K562 (cell line): ENCODE measurements around the gene IRF2. TPM values are rescaled to one million over a fixed set of nuclear protein-coding genes. Genes with fewer than 3 reads are reported as not detected.

Experiments used
- ATF7 ChIP-seq: fragments of 450-650 bp; IDR thresholded peaks from 2 replicates; pipeline ENCODE4 v1.7.1; 2014; ENCODE audit warnings: mild to moderate bottlenecking, moderate library complexity
- CHD2 ChIP-seq: IDR thresholded peaks from 2 replicates; pipeline ENCODE4 v1.6.1; 2011; ENCODE audit warnings: low read depth, low read length
- CXXC5 ChIP-seq: fragments of 250-450 bp; sonication (Bioruptor Pico); IDR thresholded peaks from 2 replicates; pipeline ENCODE4 v1.8.0; 2022; ENCODE audit warnings: inconsistent platforms, mild to moderate bottlenecking, moderate library complexity
- FOXK2 ChIP-seq, 2 experiments: fragments of 450-650 bp; IDR thresholded peaks in 1 of 2; conservative IDR thresholded peaks in 1 of 2; 2 replicates each; pipeline ENCODE4 v1.6.1; 2016; ENCODE audit warnings: low read depth in 2 of 2, mild to moderate bottlenecking in 1 of 2
- FOXP1 ChIP-seq: sonication (generic); formaldehyde crosslinking; IDR thresholded peaks from 2 replicates; pipeline ENCODE4 v1.8.0; 2022; ENCODE audit warnings: mild to moderate bottlenecking, missing genetic modification reagents
- FUS ChIP-seq: fragments of 200-400 bp; formaldehyde crosslinking; optimal IDR thresholded peaks from 2 replicates; pipeline ENCODE3; 2017; ENCODE audit warnings: low read depth, low read length
- HDAC2 ChIP-seq: fragments of 450-650 bp; IDR thresholded peaks from 2 replicates; pipeline ENCODE4 v1.6.1; 2016; ENCODE audit warnings: mild to moderate bottlenecking
- MEF2A ChIP-seq: IDR thresholded peaks from 2 replicates; pipeline ENCODE4 v1.6.1; 2011; ENCODE audit warnings: low read depth, mild to moderate bottlenecking, low read length, moderate library complexity; ENCODE audit not compliant: control insufficient read depth
- RB1 ChIP-seq: fragments of 450-650 bp; IDR thresholded peaks from 2 replicates; pipeline ENCODE4 v1.6.1; 2017; ENCODE audit warnings: low read depth, mild to moderate bottlenecking
- STAG1 ChIP-seq: sonication (generic); formaldehyde crosslinking; IDR thresholded peaks from 2 replicates; pipeline ENCODE4 v1.5.0; 2020; ENCODE audit warnings: missing genetic modification reagents, borderline replicate concordance
- TAF1 ChIP-seq: IDR thresholded peaks from 2 replicates; pipeline ENCODE4 v1.6.1; 2011; ENCODE audit warnings: mild to moderate bottlenecking, low read length, moderate library complexity; ENCODE audit not compliant: insufficient read depth, control insufficient read depth, severe bottlenecking; ENCODE audit errors: extremely low read depth
- polyA plus RNA-seq, 8 experiments: library from polyadenylated mRNA; depleted of rRNA in 4 of 8; stranded (reverse) in 5 of 8; unstranded in 3 of 8; fragments of >200 nt; fragmentation: Nextera tagmentation in 2 of 8; fragmentation: Illumina TruSeq in 1 of 8; extraction: Ambion mirVana in 2 of 8; extraction: Trizol in 1 of 8; gene quantifications; 2 replicates each; pipeline versions ENCODE4 v1.2.1 to v1.2.3, GENCODE V29; 2011 to 2014; ENCODE audit warnings: inconsistent platforms in 1 of 8, missing spikeins in 1 of 8
- total RNA-seq, 7 experiments: library from RNA; depleted of rRNA in 6 of 7; stranded (reverse); fragments of >200 nt in 6 of 7; fragmentation: Illumina TruSeq in 2 of 7; extraction: Trizol in 2 of 7; gene quantifications; 2 replicates each; pipeline versions ENCODE4 v1.2.1 to v1.2.3, GENCODE V29; 2011 to 2021; ENCODE audit warnings: low replicate concordance in 1 of 7
- TF ChIP-seq, protein P1 (sequence below): fragments of 450-650 bp; IDR thresholded peaks from 2 replicates; pipeline ENCODE4 v1.6.1; 2016; ENCODE audit warnings: mild to moderate bottlenecking, moderate library complexity
- TF ChIP-seq, protein P2 (sequence below), 2 experiments: IDR thresholded peaks; 2 replicates each; pipeline ENCODE4 v1.6.1; 2012; ENCODE audit warnings: improper control_type of control experiment in 2 of 2, low read depth in 2 of 2, low read length in 2 of 2, borderline replicate concordance in 1 of 2

Gene IRF2
- total and polyA plus RNA-seq, 9 of the 15 experiments (the other 6 are each of a cell fraction or from before 2014, with no cell fraction given) = 7.1 to 17.1 (median 11.3) TPM

DNA sequence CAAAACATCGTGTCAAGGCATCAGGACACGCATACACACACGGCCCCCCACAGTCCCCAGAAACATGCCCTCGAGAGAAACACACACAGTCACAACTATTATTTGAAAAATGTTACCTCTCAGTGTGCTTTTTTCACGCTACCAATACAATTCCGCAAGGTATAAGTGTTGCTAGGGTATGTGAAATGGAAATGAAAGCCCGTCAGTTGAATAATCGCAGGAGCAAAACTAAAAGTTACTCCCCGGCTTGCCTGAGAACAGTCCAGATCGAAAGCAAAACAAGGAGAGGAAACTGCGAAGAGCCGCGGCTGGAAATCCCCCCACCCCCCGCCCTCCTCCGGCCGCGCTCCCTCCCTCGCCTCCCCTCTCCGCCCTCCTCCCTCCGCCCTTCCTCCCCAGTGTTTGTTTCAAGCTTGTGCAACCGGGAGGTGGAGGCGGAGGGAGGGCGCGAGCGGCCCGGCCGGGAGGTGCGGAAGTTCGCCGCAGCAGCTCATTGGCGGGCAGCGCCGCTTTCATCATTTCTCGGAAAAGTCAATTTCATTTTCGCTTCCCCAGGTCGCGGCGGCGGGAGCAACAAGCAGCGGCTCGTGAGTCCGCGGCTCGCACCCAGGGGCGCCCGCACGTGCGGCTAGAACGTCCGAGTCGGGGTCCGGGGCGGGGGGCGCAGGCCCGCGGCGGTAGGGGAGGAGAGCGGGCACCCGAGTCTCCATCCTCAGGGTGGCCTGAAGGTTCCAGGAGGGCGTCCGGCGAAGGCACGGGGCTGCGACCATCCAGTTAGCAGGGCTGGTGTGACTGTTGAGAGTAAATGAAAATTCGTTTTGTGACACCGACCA is at the start of gene IRF2 (continued):
- TF ChIP-seq, protein P1, sequence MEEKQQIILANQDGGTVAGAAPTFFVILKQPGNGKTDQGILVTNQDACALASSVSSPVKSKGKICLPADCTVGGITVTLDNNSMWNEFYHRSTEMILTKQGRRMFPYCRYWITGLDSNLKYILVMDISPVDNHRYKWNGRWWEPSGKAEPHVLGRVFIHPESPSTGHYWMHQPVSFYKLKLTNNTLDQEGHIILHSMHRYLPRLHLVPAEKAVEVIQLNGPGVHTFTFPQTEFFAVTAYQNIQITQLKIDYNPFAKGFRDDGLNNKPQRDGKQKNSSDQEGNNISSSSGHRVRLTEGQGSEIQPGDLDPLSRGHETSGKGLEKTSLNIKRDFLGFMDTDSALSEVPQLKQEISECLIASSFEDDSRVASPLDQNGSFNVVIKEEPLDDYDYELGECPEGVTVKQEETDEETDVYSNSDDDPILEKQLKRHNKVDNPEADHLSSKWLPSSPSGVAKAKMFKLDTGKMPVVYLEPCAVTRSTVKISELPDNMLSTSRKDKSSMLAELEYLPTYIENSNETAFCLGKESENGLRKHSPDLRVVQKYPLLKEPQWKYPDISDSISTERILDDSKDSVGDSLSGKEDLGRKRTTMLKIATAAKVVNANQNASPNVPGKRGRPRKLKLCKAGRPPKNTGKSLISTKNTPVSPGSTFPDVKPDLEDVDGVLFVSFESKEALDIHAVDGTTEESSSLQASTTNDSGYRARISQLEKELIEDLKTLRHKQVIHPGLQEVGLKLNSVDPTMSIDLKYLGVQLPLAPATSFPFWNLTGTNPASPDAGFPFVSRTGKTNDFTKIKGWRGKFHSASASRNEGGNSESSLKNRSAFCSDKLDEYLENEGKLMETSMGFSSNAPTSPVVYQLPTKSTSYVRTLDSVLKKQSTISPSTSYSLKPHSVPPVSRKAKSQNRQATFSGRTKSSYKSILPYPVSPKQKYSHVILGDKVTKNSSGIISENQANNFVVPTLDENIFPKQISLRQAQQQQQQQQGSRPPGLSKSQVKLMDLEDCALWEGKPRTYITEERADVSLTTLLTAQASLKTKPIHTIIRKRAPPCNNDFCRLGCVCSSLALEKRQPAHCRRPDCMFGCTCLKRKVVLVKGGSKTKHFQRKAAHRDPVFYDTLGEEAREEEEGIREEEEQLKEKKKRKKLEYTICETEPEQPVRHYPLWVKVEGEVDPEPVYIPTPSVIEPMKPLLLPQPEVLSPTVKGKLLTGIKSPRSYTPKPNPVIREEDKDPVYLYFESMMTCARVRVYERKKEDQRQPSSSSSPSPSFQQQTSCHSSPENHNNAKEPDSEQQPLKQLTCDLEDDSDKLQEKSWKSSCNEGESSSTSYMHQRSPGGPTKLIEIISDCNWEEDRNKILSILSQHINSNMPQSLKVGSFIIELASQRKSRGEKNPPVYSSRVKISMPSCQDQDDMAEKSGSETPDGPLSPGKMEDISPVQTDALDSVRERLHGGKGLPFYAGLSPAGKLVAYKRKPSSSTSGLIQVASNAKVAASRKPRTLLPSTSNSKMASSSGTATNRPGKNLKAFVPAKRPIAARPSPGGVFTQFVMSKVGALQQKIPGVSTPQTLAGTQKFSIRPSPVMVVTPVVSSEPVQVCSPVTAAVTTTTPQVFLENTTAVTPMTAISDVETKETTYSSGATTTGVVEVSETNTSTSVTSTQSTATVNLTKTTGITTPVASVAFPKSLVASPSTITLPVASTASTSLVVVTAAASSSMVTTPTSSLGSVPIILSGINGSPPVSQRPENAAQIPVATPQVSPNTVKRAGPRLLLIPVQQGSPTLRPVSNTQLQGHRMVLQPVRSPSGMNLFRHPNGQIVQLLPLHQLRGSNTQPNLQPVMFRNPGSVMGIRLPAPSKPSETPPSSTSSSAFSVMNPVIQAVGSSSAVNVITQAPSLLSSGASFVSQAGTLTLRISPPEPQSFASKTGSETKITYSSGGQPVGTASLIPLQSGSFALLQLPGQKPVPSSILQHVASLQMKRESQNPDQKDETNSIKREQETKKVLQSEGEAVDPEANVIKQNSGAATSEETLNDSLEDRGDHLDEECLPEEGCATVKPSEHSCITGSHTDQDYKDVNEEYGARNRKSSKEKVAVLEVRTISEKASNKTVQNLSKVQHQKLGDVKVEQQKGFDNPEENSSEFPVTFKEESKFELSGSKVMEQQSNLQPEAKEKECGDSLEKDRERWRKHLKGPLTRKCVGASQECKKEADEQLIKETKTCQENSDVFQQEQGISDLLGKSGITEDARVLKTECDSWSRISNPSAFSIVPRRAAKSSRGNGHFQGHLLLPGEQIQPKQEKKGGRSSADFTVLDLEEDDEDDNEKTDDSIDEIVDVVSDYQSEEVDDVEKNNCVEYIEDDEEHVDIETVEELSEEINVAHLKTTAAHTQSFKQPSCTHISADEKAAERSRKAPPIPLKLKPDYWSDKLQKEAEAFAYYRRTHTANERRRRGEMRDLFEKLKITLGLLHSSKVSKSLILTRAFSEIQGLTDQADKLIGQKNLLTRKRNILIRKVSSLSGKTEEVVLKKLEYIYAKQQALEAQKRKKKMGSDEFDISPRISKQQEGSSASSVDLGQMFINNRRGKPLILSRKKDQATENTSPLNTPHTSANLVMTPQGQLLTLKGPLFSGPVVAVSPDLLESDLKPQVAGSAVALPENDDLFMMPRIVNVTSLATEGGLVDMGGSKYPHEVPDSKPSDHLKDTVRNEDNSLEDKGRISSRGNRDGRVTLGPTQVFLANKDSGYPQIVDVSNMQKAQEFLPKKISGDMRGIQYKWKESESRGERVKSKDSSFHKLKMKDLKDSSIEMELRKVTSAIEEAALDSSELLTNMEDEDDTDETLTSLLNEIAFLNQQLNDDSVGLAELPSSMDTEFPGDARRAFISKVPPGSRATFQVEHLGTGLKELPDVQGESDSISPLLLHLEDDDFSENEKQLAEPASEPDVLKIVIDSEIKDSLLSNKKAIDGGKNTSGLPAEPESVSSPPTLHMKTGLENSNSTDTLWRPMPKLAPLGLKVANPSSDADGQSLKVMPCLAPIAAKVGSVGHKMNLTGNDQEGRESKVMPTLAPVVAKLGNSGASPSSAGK = 0 out of 2 replicates have a peak, but pooled peaks have one; percentile 28
- no peak for TF ChIP-seq STAG1 (CRISPR knock-in tag)
- peak; percentile 46; the same call in 1 of the 2 replicates for TF ChIP-seq RB1
- TF ChIP-seq FUS = peak; percentile 47
- TF ChIP-seq MEF2A = peak; percentile 3; the same call in 1 of the 2 replicates
- TF ChIP-seq FOXP1 (CRISPR knock-in tag) = peak; percentile 73; the same call in 1 of the 2 replicates
- TF ChIP-seq HDAC2 = 0 out of 2 replicates have a peak, but pooled peaks have one; percentile 7
- TF ChIP-seq, protein P2, sequence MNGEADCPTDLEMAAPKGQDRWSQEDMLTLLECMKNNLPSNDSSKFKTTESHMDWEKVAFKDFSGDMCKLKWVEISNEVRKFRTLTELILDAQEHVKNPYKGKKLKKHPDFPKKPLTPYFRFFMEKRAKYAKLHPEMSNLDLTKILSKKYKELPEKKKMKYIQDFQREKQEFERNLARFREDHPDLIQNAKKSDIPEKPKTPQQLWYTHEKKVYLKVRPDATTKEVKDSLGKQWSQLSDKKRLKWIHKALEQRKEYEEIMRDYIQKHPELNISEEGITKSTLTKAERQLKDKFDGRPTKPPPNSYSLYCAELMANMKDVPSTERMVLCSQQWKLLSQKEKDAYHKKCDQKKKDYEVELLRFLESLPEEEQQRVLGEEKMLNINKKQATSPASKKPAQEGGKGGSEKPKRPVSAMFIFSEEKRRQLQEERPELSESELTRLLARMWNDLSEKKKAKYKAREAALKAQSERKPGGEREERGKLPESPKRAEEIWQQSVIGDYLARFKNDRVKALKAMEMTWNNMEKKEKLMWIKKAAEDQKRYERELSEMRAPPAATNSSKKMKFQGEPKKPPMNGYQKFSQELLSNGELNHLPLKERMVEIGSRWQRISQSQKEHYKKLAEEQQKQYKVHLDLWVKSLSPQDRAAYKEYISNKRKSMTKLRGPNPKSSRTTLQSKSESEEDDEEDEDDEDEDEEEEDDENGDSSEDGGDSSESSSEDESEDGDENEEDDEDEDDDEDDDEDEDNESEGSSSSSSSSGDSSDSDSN (IDR thresholded peaks at IDR 0.05; ENCODE audit: borderline replicate concordance in 1 of 2, low read depth in 2 of 2, low read length in 2 of 2) = peak in 1 of 2 experiments; percentile 84; a peak in 3 of 4 replicates
- TF ChIP-seq ATF7 = peak; percentile 77
- TF ChIP-seq CXXC5 (CRISPR knock-in tag) = peak; percentile 93
- TF ChIP-seq FOXK2 (conservative IDR thresholded peaks at IDR 0.05 in 1 of 2, IDR thresholded peaks at IDR 0.05 in 1 of 2; ENCODE audit: low read depth in 2 of 2) = peak; percentile 88 to 90
- peak; percentile 88 for TF ChIP-seq TAF1
- 0 out of 2 replicates have a peak, but pooled peaks have one; percentile 21 for TF ChIP-seq CHD2
